Bone marrow (tissue), 2 donors: ENCODE data around the gene OR6C65.

Experiments used
- DNase-seq, 2 donors: peaks; one replicate each; lab custom pipeline; 2025; lab: John Stamatoyannopoulos, UW

Gene OR6C65

DNA sequence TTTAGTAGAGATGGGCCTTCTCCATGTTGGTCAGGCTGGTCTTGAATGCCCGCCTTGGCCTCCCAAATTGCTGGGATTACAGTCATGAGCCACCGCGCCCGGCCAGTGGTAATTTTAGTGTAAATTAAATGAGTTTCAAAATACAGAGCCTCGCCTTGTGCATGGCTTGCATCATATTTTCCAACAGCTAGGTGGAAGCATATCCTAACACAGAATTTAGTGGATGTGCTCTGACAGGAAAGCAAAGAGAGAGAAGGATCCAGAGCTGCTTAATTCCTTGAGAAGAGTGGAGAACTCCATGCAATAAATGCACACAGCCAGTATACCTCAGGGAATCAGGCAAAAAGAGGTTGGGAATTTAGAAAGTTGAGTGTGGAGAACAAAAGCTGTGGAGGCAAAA lies 46.0 kb downstream of the OR6C65 start:
- no peak for DNase-seq

DNA sequence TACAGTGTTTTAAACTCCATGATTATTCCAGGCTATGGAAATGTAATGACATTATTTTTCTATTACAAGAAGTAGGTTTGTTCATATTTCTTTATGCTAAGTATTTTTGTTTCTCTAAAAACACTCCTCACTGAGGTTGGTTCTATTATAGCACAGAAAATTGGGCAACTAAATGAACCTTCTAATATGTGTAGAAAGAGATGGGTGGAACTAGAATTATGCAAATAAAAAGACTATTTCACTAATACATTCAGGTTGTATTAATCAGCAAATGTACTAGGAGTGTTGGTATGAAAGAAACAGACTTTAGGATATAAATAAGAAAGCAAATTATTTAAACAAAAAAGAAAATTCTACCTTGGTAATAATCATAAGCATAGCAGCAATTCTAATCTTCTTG lies 48.5 kb downstream of the OR6C65 start:
- DNase-seq, result no peak
